HG02588 (cell line): ENCODE measurements around the gene LYL1.

Experiments
- ATAC-seq: cut with Tn5 transposase; IDR thresholded peaks from one replicate; pipeline ENCODE4 v1.9.1; 2021; ENCODE audit warnings: mild to moderate bottlenecking, moderate library complexity; ENCODE audit not compliant: unreplicated experiment

Gene LYL1

DNA sequence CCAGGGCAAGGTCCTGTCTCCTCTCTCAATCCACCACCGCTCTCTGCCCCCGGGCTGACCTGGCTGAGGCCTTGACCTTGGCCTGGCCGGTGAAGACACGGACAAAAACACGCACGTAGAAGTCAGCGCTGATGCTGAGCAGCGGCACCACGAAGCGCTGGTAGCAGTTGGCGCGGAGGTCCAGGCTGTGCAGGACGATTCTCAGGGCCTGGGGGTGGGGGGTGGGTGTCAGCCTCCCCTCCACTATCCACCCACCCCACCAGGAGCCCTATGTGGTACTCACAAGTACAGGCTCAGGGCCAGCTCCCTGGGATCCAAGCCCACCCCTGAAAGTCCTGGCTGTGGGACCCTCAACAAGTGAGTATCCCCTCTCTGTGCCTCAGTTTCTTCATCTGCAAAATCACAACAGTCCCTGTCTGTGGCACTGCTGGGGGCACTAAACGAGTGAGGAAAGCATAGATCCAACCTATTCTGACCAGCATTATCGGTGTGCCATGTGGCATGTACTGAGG is 7.5 kb upstream of the LYL1 start:
- ATAC-seq, result no peak

DNA sequence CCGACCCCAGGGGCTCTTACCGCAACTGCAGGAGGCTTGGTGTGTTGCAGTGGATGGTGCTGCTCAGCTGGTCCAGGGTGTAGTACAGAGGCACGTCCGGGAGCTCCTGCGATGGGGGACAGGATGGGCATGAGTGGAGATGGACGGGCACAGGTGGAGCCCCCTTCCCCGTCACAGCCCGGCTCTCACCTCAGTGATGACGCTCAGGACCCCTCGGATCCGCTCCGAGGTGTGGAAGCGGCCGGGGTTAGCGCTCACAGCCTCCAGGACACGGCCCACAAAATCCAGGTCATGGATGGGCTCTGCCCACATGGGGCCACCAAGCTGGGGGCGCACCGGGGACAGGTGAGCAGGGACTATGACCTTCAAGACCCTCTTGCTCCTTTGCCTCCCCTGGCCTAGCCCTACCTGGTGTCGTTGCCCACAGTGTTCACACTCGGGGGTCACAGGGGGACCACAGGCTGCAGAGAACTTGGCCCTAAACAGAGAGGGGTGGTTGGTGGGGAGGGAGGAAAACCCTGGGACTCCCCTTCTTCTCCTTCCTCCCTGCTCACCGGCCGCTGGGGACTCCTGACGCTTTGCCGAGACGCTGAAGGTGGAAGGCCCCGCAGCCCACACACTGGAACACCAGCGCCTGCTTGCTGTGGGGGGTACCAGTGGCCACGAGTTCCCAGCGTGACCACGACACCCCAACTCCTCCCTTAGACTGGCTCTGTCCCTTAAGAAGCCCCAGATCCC is 6.9 kb upstream of the LYL1 start:
- no peak for ATAC-seq

DNA sequence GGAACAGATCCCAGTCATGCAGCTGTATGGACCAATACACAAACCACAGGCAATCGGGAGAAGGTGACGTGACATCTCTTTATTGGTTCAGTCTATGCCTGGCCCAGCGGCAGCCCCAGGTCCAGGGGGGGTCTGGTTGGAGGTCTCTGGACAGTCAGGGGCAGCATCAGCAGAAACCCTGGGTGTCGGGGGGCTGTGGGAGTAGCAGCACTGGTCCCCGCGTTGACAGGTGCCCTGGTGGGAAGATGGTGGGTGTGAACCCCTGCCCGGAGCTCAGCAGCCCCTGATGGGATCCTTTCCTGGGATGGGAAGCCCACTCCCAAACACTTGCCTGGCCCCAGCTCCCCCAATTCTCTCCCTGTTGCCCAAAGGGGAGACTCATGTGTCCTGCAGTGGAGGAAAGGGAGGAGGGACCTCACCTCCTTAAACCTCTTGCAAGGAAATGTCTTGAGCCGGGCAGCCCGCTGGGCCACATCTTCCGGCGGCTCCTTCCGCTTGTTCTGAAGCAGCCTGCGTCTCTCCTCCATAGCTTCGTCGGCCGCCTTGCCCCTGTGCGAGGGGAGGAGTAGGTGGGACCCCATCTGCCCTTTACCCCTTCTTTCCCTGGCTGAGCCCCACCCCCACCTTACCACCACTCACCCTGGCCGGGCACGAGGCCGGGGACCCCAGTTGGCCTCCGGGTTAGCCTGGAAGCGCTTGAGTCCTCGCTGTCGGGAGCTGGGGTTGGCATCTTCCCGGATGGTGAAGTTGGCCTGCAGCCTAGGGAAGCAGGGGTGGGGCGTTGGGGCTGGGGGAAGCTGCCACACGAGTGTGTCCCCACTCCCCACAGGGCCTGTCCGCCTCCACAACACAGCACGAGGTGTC is 2.4 kb upstream of the LYL1 start:
- ATAC-seq, result no peak

DNA sequence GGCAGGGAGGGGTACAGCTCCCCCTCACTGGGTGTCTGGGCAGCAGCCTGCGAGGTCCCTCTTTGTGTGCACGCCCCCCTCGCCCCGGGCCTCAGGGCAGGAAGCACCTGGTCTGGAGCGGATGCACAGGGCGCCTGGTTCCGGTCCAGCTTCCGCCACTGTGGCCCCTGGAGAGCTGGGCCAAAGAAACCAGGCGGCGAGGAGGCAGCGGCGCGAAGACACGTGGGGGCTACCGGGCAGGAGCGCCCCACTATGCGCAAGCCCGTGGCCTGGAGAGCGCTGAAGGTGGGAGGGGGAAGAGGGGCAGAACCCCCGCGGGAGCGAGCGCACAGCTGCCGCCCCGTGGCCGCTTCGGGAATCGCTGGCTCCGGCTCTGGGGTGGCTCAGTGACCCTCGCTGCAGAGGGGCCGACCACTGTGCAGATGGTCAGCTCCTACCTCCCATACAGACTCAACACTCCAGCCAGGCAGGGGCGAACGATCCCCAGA is 1.7 kb upstream of the LYL1 start:
- no peak for ATAC-seq

DNA sequence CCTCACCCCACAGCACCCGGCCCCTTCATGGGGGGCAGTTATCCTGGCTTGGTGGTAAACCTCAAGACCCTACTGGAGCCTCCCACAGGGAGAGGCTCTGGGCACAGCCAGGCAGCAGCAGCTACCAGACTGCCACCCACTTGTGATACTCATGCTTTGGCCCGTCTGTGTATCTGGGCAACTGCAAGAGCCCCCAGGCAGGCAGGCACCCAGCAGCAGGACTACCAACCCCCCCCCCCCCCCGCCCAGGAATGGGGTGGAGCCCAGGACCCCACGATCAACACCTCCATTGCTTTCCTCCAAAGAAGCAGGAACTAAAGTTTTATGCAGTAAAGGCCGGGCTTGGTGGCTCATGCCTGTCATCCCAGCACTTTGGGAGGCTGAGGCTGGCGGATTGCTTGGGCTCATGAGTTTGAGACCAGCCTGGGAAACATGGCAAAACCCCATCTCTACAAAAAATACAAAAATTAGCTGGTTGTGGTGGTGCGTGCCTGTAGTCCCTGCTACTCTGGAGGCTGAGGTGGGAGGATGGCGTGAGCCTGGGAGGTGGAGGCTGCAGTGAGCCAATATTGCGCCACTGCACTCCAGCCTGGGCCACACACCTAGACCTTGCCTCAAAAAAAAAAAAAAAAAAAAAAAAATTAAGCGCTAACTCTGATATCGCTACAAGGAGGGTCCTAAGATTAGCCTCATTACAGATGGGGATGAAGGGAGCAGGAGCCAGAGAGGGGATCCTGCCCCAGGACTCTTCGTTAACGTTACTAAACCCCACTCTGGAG is 1.1 kb upstream of the LYL1 start:
- ATAC-seq, result no peak

DNA sequence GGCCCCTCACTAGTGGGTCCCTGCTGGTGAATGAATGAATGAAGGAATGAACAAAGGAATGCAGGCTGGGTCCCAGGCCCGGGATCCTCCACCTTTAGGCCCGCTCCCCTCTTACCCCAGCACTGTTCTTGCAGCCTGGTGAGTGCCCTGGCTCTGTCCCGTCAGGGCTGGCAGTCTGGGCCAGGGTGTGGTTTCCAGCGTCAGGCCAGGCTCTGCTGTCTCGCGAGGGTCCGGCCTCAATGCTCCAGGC is 317 bp downstream of the LYL1 start:
- ATAC-seq, result no peak

DNA sequence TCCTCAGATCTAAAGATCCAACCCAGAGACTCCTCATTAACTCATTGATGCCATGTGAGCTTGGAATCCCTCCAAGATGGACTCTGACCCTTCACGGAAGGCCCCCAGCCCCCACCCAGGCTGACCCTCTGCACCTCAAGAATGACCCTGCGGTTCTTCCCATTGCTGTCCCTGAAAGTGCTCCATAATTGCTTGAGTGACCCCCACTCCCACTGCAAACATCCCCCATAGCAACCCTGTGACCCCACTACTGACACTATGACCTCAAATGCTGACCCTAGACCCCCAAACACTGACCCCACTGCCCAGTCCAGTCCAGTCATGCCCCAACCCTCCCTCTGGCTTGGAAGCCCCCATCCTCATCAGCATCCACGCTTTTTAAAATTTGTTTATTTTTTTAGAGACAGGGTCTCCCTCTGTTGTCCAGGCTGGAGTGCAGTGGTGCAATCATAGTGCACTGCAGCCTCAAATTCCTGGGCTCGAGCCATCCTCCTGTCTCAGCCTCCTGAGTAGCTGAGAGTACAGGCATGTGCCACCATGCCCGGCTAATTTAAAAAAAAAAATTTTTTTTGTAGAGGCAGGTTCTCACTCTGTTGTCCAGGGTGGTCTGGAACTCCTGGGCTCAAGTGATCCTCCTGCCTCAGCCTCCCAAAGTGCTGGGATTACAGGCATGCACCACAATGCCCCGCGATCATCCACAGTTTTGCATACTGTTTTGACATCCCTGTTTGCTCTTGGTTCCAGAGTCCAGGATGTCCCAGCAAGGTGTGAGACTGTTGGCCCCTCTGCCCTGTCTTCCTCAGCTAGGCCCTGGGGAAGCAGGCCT is 855 bp downstream of the LYL1 start:
- ATAC-seq, result no peak

DNA sequence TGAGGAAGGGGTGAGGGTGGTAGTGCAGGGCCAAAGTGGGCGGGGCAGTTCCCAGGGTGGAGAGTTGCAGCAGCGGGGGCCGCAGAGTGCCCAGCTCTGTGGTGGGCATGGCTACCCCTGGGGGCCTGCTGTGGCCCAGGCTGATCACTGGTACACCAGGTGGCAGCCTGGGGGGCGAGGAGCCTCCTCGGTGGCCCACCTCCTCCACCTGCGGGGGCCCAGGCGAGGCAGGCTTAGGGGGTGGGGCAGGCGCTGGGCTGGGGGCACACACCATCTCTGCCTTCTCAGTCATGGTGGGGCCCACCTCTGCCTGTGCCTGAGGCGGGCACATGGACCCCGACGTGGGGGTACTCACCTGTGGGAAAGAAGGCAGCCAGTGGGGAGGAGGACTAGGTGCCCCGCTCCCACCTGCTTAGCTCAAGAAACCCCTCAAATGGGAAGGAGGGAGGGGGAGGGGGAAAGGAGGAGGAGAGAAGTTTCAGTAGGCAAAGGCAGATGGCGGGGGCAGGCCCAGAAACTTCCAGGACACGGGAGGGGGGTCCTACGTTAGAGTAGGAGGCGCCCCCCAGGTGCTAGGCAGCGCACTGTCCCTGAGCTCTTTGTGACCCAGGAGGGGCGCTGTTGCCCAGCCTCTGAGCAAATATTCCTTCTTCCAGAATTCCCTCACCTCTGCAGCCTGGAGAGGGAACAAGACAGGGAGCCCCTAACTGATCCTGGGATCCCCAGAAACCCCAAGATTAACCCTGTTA is 1.6 kb downstream of the LYL1 start:
- no peak for ATAC-seq

DNA sequence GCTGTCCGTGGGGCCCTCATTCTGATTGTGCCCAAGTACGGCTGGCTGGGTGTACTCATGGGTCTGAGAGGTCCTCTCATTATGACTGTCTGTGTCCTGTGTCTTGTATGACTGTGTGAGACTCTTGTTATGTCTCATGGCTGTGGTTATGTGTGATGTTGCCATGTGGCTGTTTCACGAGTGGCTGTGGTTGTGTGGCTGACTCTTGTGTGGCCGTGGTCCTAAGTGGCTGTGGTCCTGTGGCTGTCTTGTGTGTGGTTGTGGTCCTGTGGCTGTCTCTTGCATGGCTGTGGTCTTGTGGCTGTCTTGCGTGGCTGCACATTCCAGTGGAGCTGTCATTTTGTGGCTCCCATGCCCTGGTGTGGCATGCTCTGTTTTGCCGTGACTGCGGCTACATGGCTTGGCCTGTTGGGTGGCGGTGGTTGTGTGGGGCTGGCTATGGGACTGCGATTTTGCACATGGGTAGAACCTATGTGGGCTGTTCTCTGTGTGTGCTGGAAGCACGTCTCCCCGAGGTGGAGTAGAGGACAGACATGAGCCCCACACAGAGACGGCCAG is 2.5 kb downstream of the LYL1 start:
- no peak for ATAC-seq

DNA sequence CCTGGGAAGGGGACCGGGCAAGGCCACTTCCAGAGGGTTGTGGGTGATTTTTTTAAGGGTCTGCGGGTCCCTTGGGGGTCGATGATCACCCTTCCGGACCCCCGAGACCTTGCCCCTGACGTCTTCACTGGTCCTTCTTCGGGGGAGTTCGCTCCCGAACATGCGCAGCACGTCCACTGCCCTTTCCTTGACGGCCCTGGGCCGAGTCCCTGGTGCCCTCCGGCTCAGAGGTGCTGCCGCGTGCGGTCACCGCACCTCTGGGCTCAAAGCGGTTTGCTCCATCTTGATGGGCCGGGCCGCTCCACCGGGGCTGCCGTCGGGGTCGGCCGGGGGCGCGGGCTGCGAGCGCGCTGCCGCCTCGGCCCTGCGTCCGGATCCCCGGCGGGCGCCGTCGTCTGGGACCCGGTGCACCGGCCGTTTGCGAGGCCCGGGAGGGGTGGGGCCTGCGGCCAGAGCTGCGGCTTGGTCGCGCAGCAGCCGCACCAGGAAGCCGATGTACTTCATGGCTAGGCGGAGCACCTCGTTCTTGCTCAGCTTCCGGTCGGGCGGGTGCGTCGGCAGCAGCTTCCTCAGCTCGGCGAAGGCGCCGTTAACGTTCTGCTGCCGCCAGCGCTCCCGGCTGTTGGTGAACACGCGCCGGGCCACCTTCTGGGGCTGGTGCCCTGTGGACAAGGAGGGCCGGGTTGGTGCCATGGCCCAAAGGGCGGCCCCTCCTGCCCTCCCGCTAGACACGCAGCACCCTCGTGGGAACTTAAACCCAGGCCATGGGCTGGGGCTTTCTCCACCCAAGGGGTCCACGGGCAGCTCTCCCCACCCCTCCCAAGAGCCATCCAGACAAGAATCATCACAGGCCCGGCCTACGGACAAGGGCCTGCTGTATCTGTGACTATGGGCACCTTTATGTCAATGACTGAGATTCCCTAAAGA is 3.3 kb downstream of the LYL1 start:
- no peak for ATAC-seq

DNA sequence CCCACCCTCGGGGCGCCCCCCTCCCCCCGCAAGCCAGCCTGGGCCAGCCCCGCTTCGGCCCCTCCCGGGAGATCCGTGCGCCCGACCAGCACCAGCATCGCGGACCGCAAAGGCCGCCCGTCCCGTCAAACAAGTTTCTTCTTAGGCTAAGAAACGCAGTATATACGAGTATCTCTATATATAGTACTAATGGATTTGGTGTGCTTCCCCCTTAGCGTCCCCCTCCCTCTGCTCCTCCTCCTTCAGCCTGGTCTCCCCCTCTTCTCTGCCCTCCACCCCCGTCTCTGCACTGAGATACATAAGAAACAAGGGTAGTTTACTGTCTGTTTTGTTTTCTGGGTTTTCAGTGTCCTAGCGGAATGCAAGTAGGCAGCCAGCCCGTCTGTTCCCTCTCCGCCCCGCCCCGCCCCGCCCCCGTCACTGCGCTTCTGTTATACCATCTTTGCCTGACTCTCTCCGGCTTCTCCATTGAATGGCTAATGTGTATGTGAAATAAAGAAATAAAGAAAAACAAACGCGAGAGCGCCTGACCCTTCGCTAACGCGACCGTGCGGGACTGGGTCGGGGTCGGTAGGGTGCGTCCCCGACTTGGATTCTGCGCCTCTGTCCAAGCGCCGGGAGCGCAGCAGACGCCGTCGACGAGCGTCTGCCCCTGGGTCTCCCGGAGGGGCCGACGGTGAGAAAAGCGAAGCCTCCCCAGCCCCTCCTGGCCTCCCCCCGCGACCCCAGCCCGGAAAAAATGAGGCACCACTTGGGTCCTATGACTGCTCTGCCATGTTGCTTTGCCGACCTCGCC is 4.2 kb downstream of the LYL1 start:
- no peak for ATAC-seq

DNA sequence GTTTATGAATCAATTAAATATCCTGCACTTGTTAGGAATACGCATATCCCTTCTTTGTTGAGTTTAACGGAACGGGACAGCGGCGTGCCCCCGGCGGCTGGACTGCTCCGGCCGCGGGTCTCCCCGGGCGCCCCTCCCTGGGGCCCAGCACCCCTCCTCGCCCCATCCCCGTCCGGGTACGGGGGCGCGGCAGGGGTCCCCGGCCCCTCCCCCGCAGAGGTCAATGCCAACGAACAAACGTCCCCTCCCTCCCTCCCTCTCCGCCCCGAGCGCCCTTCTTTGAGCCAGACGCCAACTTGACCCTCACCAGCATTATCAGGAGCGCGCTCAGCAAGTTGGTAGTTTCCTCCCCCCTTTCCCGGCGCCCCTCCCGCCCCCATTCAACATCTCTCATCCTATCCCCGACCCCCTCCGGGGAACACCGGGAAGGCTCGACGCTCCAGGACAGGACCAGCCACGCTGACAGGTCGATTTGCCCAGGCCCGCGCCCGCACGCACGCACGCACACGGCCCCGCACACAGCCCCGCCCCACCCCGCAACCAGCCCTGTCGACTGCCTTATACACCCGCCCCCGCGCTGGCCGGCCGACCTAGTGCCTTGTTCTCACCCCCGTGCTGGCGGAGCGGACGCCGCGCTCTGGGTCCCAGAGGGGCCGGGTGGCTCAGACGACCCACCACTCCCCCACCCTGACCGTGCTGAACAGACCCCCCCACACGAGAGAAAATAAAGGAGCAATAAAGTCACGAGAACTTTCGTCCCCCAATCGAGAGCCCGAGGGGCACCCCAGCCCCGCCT is 5.0 kb downstream of the LYL1 start:
- ATAC-seq, result no peak

DNA sequence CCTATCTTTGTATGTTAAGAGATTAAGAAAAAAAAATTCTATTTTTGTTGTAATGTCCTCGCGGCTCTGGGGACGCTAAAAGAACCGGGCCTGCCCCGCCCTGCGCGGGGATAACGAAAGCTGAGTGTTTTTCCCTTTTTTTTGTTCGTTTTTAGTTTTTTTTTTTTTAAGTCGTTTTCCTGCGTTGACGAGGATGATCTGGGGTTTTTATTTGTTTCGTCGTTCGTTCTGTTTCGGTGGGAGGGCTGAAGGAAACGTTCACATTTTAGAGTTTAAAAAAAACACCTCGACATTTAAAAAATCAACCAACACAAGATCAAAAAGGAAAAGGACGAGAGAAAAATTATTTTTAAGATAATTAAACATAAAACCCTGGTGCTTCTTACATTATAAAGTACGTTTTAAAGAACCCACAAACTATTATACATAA is 5.6 kb downstream of the LYL1 start:
- no peak for ATAC-seq

DNA sequence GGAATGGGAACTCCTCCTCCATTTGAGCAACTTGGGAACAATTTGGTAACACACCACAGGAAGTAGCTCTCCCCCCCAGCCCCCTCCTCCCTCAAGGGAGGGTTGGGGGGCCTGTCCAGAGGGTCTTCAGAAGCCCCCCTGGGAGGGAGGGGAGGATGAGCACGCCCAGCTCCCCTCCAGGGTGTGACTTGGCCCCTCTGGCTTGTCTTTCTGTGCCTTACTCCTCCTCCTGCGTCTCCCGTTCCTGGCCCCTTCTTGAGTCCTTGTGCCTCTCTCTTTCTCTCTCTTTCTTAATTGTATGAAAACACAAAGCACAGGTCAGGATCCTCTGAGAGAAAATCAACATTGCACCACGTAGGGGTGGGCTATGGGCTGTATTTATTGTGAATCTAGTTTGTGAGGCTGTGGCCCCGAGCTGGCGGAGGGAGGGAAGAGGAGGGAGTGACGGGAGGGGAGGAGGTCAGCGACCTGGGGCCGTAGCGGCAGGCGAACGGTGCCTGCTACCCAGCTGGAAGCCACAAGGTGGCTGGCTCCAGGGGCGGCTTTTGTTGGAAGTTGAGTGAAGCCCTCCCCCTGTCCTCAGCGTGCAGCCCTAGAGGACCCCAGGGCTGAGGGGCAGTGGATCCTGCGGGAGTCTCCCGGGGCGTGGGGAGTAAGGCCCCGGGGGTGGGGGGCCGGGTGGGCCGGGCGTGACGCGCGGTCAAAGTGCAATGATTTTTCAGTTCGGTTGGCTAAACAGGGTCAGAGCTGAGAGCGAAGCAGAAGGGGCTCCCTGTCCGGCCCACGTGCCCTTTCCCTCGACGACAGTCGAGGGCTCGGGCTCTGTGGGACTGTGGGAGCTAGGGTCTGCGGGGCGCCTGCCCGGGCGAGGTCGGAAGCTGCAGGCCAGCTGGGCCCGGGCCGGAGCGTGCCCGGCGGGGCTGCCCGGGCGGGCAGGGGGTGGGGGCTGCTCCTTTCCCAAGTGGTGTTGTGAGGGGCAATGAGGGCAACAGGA is 6.4 kb downstream of the LYL1 start:
- no peak for ATAC-seq

DNA sequence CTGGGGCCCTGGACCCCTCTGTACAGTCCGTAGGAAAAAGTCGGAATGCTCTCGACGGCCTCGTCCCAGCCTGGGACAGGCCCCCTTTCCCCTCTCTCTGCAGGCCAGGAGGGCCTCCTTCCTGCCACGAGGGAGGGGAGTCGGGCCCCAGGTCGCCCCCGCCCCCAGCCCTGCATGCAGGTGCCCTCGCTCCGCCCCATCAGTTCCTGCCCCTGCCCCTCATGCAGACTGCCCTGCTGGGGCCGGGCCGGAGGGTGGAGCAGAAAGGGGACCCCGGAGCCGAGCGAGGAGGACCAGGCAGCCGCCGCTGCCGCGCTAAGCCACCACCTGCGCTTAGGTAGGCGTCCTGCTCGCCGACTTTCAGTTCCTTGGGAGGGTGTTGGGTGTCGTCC is 7.3 kb downstream of the LYL1 start:
- no peak for ATAC-seq
